ENCODE measurements around the gene CASTOR1.

The CASTOR1 gene

GRCh38 chr22:30297276-30297990 is 8.1 kb upstream of the CASTOR1 start:
- no peak for DNase-seq

GRCh38 chr22:30296833-30297232 is 7.5 kb upstream of the CASTOR1 start:
- DNase-seq = no peak

GRCh38 chr22:30296324-30296723 is 7.0 kb upstream of the CASTOR1 start:
- DNase-seq = no peak

- DNase-seq = no peak
Measured at GRCh38 chr22:30295576-30295975, 6.3 kb upstream of the CASTOR1 start.

- DNase-seq = no peak
Measured at GRCh38 chr22:30294830-30295229, 5.5 kb upstream of the CASTOR1 start.

GRCh38 chr22:30294066-30294465 is 4.8 kb upstream of the CASTOR1 start:
- DNase-seq = no peak

- no peak for DNase-seq
Measured at GRCh38 chr22:30293026-30293425, 3.7 kb upstream of the CASTOR1 start.

GRCh38 chr22:30292069-30292970 is 3.0 kb upstream of the CASTOR1 start:
- DNase-seq = no peak

- no peak for DNase-seq
Measured at GRCh38 chr22:30291058-30291892, 2.0 kb upstream of the CASTOR1 start.

- DNase-seq = peak; percentile 43
Measured at GRCh38 chr22:30290342-30291057, 1.2 kb upstream of the CASTOR1 start.

- DNase-seq = no peak
Measured at GRCh38 chr22:30289980-30290313, 642 bp upstream of the CASTOR1 start.

GRCh38 chr22:30288419-30289140 is 725 bp downstream of the CASTOR1 start:
- DNase-seq = no peak

GRCh38 chr22:30287648-30288418 is 1.5 kb downstream of the CASTOR1 start:
- DNase-seq = peak; percentile 94

- DNase-seq = peak; percentile 85
Measured at GRCh38 chr22:30286813-30287647, 2.3 kb downstream of the CASTOR1 start.

- no peak for DNase-seq
Measured at GRCh38 chr22:30286331-30286730, 3.0 kb downstream of the CASTOR1 start.

GRCh38 chr22:30285846-30286200 is 3.5 kb downstream of the CASTOR1 start:
- no peak for DNase-seq

GRCh38 chr22:30285176-30285845 is 4.0 kb downstream of the CASTOR1 start:
- DNase-seq = no peak

- DNase-seq = no peak
Measured at GRCh38 chr22:30284666-30285065, 4.6 kb downstream of the CASTOR1 start.

GRCh38 chr22:30284172-30284571 is 5.1 kb downstream of the CASTOR1 start:
- DNase-seq = peak; percentile 86

- DNase-seq = no peak
Measured at GRCh38 chr22:30283342-30283741, 6.0 kb downstream of the CASTOR1 start.
